Activated T-cell treated with anti-CD3 and anti-CD28 coated beads for 24 hours (primary cell): ENCODE results near the gene RAB40AL.
"Not testable (repeated sequence)": the region's sequence is repeated elsewhere in the genome, so short reads cannot be mapped to it uniquely, and the experiment has no call there.

Experiments
- DNase-seq: peaks from one replicate; pipeline ENCODE4 v3.0.0-alpha.2; 2020; ENCODE audit warnings: low read depth

Gene RAB40AL, protein sequence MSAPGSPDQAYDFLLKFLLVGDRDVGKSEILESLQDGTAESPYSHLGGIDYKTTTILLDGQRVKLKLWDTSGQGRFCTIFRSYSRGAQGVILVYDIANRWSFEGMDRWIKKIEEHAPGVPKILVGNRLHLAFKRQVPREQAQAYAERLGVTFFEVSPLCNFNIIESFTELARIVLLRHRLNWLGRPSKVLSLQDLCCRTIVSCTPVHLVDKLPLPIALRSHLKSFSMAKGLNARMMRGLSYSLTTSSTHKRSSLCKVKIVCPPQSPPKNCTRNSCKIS

DNA sequence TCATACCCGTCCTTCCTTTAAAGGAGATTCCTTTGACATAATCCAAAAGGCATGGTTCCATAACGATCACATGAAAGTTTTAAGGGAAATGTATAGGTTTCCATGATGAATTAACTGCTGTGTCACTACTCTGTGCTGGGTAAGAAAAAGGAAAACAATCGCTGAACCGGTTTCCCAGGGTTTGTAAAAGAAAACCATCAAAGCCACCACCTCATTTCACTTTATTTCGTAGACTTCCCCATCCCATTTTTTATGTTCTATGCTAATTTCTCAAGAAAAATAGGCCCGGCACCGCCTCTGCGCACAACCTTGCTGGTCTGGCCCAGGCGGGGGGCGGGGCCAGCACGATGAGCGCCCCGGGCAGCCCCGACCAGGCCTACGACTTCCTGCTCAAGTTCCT lies at the start of gene RAB40AL:
TSS of gene RAB40AL (plus strand) at position 301 of the 400 bp plus-strand sequence. CDS start at position 348, 47 bp downstream.
- DNase-seq: not testable (repeated sequence)

DNA sequence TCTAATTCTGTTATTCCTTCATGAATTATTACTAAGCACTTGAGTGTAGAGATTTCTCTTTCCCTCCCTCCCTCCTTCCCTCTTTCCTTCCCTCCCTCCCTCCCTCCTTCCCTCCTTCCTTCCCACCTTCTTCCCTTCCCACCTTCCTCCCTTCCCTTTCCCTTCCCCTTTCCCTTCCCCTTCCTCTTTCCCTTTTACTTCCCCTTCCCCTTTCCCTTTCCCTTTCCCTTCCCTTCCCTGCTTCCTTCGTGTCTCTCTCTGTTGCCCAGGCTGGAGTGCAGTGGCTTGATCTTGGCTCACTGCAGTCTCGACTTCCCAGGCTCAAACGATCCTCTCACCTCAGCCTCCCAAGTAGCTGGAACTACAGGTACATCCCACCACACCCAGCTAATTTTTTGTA lies 49.4 kb upstream of the RAB40AL start:
- no peak for DNase-seq

- DNase-seq: no peak
Measured at GRCh38 chrX:102892103-102892502, 45.0 kb upstream of the RAB40AL start.

DNA sequence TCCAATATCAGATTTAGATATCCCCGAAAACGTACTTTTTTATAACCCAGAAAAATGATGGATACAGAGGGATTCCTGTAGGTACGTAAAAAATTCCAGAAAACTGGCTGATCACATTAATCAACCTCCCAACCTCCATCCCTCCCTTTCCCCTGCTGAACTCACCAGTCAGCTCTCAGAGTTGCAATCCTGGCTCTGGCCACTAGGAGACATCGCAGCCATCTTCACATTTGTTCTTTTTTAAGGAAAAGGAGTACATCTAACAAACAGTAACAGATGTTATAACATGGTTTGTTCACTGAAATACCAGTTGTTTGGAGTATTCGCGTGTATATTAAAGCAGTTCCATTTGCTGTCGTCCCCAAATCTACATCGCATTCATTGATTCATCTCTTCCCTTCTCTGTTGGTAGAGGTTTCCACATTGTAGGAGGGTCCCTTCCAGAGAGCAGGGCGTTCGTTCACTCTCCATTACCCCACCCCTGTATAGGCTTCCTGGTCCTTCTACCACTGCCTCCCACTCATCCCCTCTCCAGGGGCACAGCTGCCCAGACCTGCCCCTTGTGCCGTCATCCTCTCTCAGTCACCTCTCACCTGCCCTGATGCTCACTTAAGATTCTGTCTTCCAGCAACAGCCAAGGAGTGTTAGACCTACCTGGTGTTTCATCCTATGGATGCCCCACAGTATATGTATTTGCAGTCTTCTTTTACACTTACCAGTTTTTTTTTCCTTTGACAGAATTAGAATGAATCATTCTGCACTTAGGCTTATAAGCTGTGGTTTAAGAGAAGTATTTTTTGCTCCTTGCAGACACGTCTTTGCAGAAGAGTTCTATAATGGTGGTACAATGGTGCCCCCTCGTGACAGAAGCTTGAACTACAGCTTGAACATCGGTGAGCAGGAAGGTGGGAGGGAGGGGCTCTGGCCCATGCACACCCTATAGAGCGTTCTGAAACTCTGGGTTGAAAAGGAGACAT lies 36.8 kb upstream of the RAB40AL start:
- peak; percentile 53 for DNase-seq

DNA sequence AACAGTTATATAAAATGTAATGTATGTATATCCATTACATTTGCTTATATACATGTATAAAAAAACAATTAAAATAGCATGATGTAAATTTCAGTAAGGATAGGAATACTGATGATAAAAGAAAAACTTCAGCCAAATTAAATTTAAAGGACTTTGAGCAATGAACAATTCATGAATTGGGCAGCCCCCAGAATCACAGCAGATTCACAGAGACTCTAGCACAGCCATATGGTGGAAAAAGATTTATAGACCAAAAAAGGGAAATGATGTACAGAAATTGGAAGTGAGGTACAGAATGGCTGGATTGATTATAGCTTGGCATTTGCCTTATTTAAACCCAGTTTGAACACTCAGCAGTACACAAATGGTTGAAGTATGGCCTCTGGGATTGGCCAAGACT lies 34.7 kb upstream of the RAB40AL start:
- DNase-seq: no peak

DNA sequence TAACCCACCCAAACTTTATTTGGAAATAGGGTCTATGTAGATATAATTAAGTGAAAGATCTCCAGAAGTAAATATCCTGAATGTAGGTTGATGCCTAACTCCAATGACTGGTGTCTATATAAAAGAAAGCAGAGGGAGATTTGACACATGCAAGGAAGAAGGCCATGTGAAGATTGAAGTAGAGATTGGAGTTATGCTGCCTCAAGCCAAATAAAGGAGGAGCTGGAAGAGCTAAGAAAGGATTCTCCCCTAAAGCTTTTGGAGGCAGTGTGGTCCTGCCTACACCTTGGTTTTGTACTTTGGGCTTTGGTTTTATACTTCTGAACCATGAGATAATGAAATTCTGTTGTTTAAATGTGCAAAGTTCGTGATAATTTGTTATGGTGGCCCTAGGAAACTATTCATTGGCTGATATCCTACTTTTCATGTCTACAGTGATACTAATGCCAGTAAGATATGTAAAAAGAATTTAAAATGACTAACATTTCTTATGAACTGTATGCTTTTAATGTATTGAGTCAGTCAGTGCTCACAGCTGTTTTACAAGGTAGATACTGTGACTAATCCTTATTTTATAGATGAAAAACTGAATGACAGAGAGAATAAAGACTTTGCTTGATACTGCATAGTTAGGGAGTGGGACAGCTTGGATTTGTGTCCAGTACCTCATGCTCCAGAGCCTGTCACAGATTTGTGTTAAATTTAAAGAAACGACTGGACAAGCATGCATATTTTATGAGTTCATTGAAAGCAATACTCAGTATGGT lies 5.9 kb upstream of the RAB40AL start:
- DNase-seq: no peak

GRCh38 chrX:102934624-102935023 lies 2.4 kb upstream of the RAB40AL start:
- no peak for DNase-seq

- peak; percentile 39 for DNase-seq
Measured at GRCh38 chrX:102950908-102951866, 14.1 kb downstream of the RAB40AL start.

GRCh38 chrX:102957751-102958150 lies 20.7 kb downstream of the RAB40AL start:
- DNase-seq: no peak

DNA sequence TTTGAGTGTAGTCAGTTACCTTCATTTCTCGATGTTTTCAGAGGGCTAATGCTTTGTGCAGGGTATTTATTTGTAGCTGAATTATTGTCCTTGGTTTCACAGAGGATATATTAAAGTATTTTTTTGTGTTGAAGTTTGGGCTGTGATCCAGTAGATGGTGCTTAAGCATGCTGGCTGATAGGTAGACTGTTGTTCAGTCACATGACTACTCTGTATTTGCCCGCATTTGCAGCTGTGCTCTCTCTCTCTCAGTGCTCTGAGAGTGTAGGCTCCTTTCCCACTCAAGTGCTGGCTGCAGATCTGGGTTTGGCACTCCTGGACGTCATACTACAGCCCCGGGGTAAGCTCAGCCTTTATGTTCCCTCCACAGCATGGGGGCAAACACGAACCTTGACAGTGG lies 21.7 kb downstream of the RAB40AL start:
- no peak for DNase-seq

DNA sequence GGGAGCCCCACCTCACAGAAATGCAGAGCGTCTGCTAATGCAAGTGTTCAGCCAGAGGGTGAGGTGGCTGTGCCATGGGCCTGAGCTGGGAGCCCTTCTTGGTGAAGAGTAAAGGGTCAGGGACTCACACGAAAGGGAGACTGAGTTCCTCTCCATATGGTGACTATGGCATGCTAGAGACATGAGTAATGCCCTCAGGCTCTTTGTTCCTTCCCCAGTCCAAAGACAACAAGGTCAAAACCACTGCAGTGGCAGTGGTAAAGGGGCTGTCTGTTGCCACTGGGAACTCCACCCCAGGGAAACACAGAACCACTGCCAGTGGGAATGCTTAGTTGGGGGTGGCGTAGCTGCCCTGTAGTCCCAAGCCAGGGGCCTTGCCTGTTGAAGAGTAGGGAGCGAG lies 22.4 kb downstream of the RAB40AL start:
- no peak for DNase-seq

DNA sequence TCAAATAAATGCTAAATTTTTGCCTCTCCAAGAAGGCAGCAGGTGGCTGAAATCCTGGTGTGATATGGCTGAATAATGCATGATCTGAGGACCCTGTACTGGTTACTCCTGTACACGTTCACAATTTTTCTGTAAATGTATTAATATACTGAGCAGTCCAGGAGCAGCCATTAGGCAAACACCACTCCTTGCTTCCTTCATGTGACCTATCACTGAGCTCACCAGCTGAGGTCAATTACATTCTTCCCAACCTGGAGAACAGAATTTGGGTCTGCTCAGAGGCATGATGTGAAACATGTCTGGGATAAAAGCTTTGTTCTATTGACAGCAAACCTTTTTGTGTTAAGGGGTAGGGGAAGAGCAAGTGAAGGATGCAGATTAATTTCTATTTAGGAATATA lies 26.9 kb downstream of the RAB40AL start:
- no peak for DNase-seq

GRCh38 chrX:102964940-102965339 lies 27.9 kb downstream of the RAB40AL start:
- no peak for DNase-seq

DNA sequence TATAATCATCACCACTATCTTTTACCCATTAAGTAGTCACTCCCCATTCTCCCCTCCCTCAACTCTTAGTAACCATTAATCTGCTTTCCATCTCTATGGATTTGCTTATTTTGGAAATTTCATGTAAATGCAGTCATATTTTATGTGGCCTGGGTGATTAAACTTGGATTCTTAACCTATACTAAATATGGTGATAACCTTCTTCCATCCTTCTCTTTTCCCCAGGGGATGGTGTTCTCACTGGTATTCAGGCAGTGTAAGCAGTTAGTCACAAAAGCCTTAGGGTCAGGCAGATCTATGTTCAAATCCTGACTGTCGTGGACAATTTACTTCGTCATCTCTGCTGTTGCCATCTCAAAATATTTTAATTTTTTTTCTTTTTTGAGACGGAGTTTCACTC lies 29.6 kb downstream of the RAB40AL start:
- DNase-seq: no peak

GRCh38 chrX:102968216-102968615 lies 31.1 kb downstream of the RAB40AL start:
- no peak for DNase-seq

- DNase-seq: not testable (repeated sequence)
Measured at GRCh38 chrX:102971536-102971935, 34.5 kb downstream of the RAB40AL start.

DNA sequence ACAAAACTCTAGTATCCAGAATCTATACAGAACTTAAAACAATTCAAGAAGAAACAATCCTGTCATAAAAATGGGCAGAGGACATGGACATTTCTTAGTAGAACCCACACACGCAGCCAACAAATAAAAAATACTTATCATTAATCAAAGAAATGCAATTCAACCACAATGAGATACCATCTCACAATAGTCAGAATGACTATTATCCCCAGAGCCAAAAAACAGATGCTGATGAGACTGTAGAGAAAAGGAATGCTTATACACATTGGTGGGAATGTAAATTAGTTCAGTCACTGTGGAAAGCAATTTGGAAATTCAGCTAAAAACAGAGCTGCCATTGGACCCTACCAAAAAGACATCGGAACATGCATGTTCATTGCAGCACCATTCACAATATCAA lies 37.9 kb downstream of the RAB40AL start:
- DNase-seq: no peak

- no peak for DNase-seq
Measured at GRCh38 chrX:102976286-102976685, 39.2 kb downstream of the RAB40AL start.

GRCh38 chrX:102976793-102977495 lies 39.9 kb downstream of the RAB40AL start:
- no peak for DNase-seq

GRCh38 chrX:102978594-102978993 lies 41.5 kb downstream of the RAB40AL start:
- DNase-seq: no peak

GRCh38 chrX:102979536-102979935 lies 42.5 kb downstream of the RAB40AL start:
- DNase-seq: no peak
